Thoracic aorta (tissue), 2 donors: ENCODE measurements around the gene ASIC2. TPM values are rescaled to one million over a fixed set of nuclear protein-coding genes. Genes with fewer than 3 reads are reported as not detected.

Experiments used
- ATAC-seq: fragments of 150-250 bp; one replicate; pipeline ENCODE4 v1.8.0; 2017; ENCODE audit warnings: low read depth; ENCODE audit not compliant: insufficient number of reproducible peaks, low FRiP score
- DNase-seq: peaks from one replicate; pipeline ENCODE4 v3.0.0-alpha.2; 2020; ENCODE audit warnings: low spot score
- H3K27ac ChIP-seq, 2 donors: fragments of 200-600 bp; sonication (generic); 1 replicate in 1 of 2; 2 replicates in 1 of 2; pipeline ENCODE4 v1.5.1; 2016; ENCODE audit warnings: mild to moderate bottlenecking in 2 of 2, moderate library complexity in 2 of 2
- H3K27me3 ChIP-seq: fragments of 200-600 bp; sonication (generic); replicated peaks from 2 replicates; pipeline ENCODE4 v1.6.0; 2016; ENCODE audit warnings: mild to moderate bottlenecking; ENCODE audit not compliant: insufficient read depth
- H3K36me3 ChIP-seq: fragments of 200-600 bp; sonication (generic); one replicate; pipeline ENCODE4 v1.5.1; 2016
- H3K4me1 ChIP-seq, 2 donors: fragments of 200-600 bp; sonication (generic); 1 replicate in 1 of 2; 2 replicates in 1 of 2; pipeline versions ENCODE4 v1.5.1 to v1.6.0; 2016; ENCODE audit warnings: low read depth in 2 of 2, mild to moderate bottlenecking in 1 of 2; ENCODE audit not compliant: control insufficient read depth in 1 of 2
- H3K4me3 ChIP-seq: fragments of 200-600 bp; sonication (generic); 2 replicates; pipeline ENCODE4 v1.5.1; 2016; ENCODE audit warnings: mild to moderate bottlenecking
- H3K9me3 ChIP-seq: fragments of 200-600 bp; sonication (generic); 2 replicates; pipeline ENCODE4 v1.5.1; 2016
- CTCF ChIP-seq: fragments of 200-600 bp; sonication (generic); IDR thresholded peaks from one replicate; pipeline ENCODE4 v1.5.1; 2019; ENCODE audit warnings: antibody characterized with exemption
- total RNA-seq, 2 donors: library from RNA; depleted of rRNA; stranded (reverse); fragments of >200 nt; gene quantifications; one replicate each; pipeline versions ENCODE4 v1.1.0 to v1.2.3, GENCODE V29; 2016

The ASIC2 gene
- total RNA-seq, 2 donors from 2014 or later: 0.54 to 1.1 TPM

- Histone ChIP-seq H3K9me3 (no peaks in the 10 kb centered on the region), H3K36me3 (no peaks in the 10 kb centered on the region), H3K4me3 (no peak overlapping the region), H3K27ac (no peak overlapping the region), H3K4me1 (no peaks in the 10 kb centered on the region), H3K27me3 (no peaks in the 10 kb centered on the region)
- DNase-seq: no peak
- no peak for ATAC-seq
- no peak for TF ChIP-seq CTCF
Observed at GRCh38 chr17:33263396-33263795, 29.7 kb downstream of the ASIC2 start.

- DNase-seq: no peak
- no peaks in the 10 kb centered on the region for H3K36me3 ChIP-seq
- no peak overlapping the region for H3K27ac ChIP-seq
- no peaks in the 10 kb centered on the region for H3K9me3 ChIP-seq
- ATAC-seq: no peak
- H3K4me1 ChIP-seq: no peaks in the 10 kb centered on the region
- H3K27me3 ChIP-seq: no peaks in the 10 kb centered on the region
- no peak for TF ChIP-seq CTCF
- H3K4me3 ChIP-seq: no peak overlapping the region
Observed at GRCh38 chr17:33262266-33263123, 30.6 kb downstream of the ASIC2 start.

GRCh38 chr17:33261820-33262219 lies 31.3 kb downstream of the ASIC2 start:
- Histone ChIP-seq H3K9me3 (no peaks in the 10 kb centered on the region), H3K4me3 (no peak overlapping the region), H3K27ac (no peak overlapping the region), H3K27me3 (no peaks in the 10 kb centered on the region), H3K4me1 (no peaks in the 10 kb centered on the region), H3K36me3 (no peaks in the 10 kb centered on the region)
- DNase-seq (no peak), ATAC-seq (no peak)
- no peak for TF ChIP-seq CTCF

GRCh38 chr17:33260638-33261037 lies 32.5 kb downstream of the ASIC2 start:
- no peaks in the 10 kb centered on the region for H3K27me3 ChIP-seq
- no peak for ATAC-seq
- no peaks in the 10 kb centered on the region for H3K4me1 ChIP-seq

GRCh38 chr17:33258296-33258695 lies 34.8 kb downstream of the ASIC2 start:
- no peak for TF ChIP-seq CTCF
- no peaks in the 10 kb centered on the region for H3K9me3 ChIP-seq
- H3K27me3 ChIP-seq: no peaks in the 10 kb centered on the region

More at GRCh38 chr17:33260638-33261037, 32.5 kb downstream of the ASIC2 start:
- Histone ChIP-seq H3K9me3 (no peaks in the 10 kb centered on the region), H3K36me3 (no peaks in the 10 kb centered on the region), H3K4me3 (no peak overlapping the region), H3K27ac (no peak overlapping the region)
- no peak for DNase-seq
- TF ChIP-seq CTCF: no peak

More at GRCh38 chr17:33258296-33258695, 34.8 kb downstream of the ASIC2 start:
- DNase-seq (no peak), ATAC-seq (no peak)
- Histone ChIP-seq H3K4me1 (no peaks in the 10 kb centered on the region), H3K4me3 (no peak overlapping the region), H3K27ac (no peak overlapping the region), H3K36me3 (no peaks in the 10 kb centered on the region)
